ENCODE measurements around the gene SULT1C3.

Gene SULT1C3

DNA sequence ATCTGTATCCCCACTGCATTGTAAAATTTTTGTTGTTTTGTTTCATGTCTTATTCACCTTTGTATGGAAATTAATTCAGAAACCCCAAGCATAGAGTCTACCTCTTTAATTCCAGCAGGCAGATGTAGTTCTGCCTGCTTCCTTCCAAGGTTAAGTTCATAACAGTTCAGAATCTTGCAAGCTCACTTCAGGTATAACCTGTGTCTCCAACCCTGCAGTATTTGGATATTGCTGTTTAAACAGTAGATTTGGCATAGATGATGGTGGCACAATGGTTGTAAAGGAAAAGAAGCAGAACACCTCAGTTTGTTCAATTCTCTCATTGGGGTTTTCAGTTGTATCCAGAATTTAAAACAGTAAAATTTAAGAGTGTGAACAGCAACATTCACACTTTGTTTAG lies 70.1 kb downstream of the SULT1C3 start:
- DNase-seq, result no peak
